Psoas muscle (tissue), 8 donors: ENCODE data around the gene STMN1. TPM values are rescaled to one million over a fixed set of nuclear protein-coding genes. Genes with fewer than 3 reads are reported as not detected.
"Not testable (repeated sequence)": the region's sequence is repeated elsewhere in the genome, so short reads cannot be mapped to it uniquely, and the experiment has no call there.

Experiments
- ATAC-seq, 4 donors: fragments of 200-7000 bp; cut with Tn5 transposase; one replicate each; pipeline ENCODE4 v1.9.1; 2020; ENCODE audit warnings: moderate library complexity in 3 of 4, mild to moderate bottlenecking in 2 of 4
- DNase-seq, 2 donors: peaks; one replicate each; pipeline ENCODE4 v3.0.0-alpha.2; 2020
- H3K27ac ChIP-seq: fragments of 200-600 bp; one replicate; pipeline ENCODE4 v1.8.0; 2022
- H3K27me3 ChIP-seq, 3 donors: fragments of 200-600 bp in 1 of 3; one replicate each; pipeline versions ENCODE4 v1.6.1 to v1.8.0; 2013 to 2022; ENCODE audit warnings: low read length in 2 of 3, mild to moderate bottlenecking in 2 of 3, moderate library complexity in 1 of 3; ENCODE audit not compliant: insufficient read depth in 3 of 3
- H3K36me3 ChIP-seq, 2 donors: fragments of 200-600 bp in 1 of 2; one replicate each; pipeline versions ENCODE4 v1.6.1 to v1.8.0; 2013 to 2022; ENCODE audit warnings: low read depth in 1 of 2, mild to moderate bottlenecking in 1 of 2, moderate library complexity in 1 of 2; ENCODE audit not compliant: insufficient read depth in 1 of 2
- H3K4me1 ChIP-seq: fragments of 200-600 bp; one replicate; pipeline ENCODE4 v1.8.0; 2022
- H3K4me3 ChIP-seq: fragments of 200-600 bp; one replicate; pipeline ENCODE4 v1.8.0; 2022; ENCODE audit warnings: mild to moderate bottlenecking
- H3K9me3 ChIP-seq: fragments of 200-600 bp; one replicate; pipeline ENCODE4 v1.8.0; 2022
- CTCF ChIP-seq: fragments of 200-600 bp; IDR thresholded peaks from one replicate; pipeline ENCODE4 v1.8.0; 2022; ENCODE audit warnings: antibody characterized with exemption
- WGBS, 3 donors: extraction: QIAGEN DNeasy Blood & Tissue Kit; methylation state at CpG; one replicate each; pipeline versions ENCODE4 v1.1.6 to v1.1.7; 2013; 5-methylcytosine and 5-hydroxymethylcytosine counted together
- intact Hi-C, 2 donors: fragments of 100-400 bp; cut with DNase I; formaldehyde crosslinking; loops; one replicate each; pipeline versions ENCODE4 v1.11.0 to v1.14.2; 2022
- polyA plus RNA-seq, 3 donors: library from polyadenylated mRNA; stranded (reverse); fragments of 200-250 nt; gene quantifications; one replicate each; pipeline ENCODE4 v1.2.3, GENCODE V29; 2013
- total RNA-seq, 4 donors: library from RNA; stranded (reverse); fragmentation: NEBNext Ultra II Directional in 2 of 4; extraction: Animal tissue kit (Norgen Biotek cat#: 25700) in 2 of 4; gene quantifications; one replicate each; pipeline versions ENCODE4 v1.2.1 to v1.2.4, GENCODE V29; 2021 to 2023
- donor health status: healthy with polysubstance abuse.
- donor health status: DM: no; HTN: no; CAD: no; lungs with moderate emphysema.
- donor health status: Bipolar disorder and iron deficiency.
- donor health status: healthy.
- donor health status: DM: yes; HTN: yes; CAD: no.
- donor health status: DM: no; HTN: no; CAD: no.
- donor health status: DM: no; HTN: no; CAD: no.
- donor health status: DM: yes; HTN: yes; CAD: no.

The STMN1 gene
- total and polyA plus RNA-seq, 7 donors = 7.6 to 29.2 (median 14.3) TPM

DNA sequence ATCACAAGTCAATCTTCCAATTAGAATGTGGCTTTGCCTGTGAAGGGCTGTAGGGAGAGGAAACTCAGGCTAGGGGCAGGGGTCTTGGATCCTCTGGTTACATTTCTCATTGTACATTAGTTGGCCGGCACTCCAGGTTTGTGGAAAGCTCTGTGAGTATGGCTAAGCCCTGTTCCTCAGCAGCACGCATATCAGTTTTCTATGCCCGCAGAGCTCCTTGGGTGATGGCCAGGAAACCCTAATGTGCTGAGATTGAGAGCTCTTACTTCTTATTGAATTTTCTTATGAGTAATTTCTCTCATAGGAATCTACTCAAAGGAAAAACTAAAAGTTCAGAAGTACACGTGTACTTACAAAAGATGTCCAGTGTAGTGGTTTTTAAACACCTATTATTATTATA lies 30.7 kb upstream of the STMN1 start:
- no peaks in the 10 kb centered on the region for H3K27me3 ChIP-seq
- ATAC-seq (peak in 1 of 4 donors; percentile 58), DNase-seq (no peak)
- intact Hi-C loops = no loop called here
- H3K4me3 ChIP-seq = no peak overlapping the region
- no peak overlapping the region for H3K27ac ChIP-seq
- no peaks in the 10 kb centered on the region for H3K36me3 ChIP-seq
- no peaks in the 10 kb centered on the region for H3K4me1 ChIP-seq
- no peaks in the 10 kb centered on the region for H3K9me3 ChIP-seq
- no peak for TF ChIP-seq CTCF
- 25 to 44% (median 34%) methylated on average over 4 of the region's 4 CpGs for WGBS, 3 donors

DNA sequence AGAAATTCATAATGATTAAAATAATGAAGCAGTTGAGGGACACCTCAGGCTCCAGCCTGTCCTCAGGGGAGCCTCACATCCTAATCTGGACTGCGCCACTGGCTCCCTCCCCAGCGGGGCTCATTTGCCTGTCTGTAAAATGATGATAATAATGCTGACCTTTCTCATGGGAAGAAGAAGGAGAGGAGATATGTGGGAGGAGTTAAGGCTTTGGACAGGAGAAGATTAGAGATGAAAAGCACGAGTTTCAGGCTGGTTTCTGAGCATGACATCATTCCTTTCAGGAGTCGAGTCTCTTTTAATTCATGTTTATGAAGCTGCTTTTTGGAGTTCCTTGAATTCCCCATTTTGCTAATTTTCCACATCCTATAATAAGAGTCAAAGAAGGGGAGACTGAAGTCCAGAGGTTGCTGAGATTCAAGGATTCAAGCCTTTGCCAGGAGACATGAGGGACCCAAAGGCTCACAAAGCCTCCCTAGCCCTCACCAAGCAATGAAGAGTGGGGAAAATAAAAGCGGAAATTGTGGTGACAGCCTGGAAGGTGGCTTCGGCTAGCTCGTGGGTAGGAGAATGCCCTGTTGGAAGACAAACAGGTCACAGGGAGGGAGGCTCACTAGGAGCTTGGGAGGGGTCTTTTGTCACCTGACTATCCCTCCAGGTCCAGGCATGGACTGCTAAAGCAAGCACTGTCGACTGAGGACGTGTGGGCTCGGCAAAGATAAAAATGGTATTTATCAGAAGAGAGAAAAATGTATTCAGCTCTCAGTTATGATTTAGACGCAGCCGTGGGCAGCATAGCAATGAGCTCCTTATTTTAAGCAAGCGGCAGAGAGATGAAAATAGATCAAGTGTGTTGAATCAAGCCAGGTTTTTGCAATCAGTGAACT lies 27.5 kb upstream of the STMN1 start:
- WGBS, 3 donors = 71 to 76% (median 72%) methylated on average over 13 of the region's 13 CpGs
- intact Hi-C loops = no loop called here
- no peak for DNase-seq
- Histone ChIP-seq H3K9me3 (no peaks in the 10 kb centered on the region), H3K4me1 (no peaks in the 10 kb centered on the region), H3K27ac (no peak overlapping the region), H3K27me3 (no peaks in the 10 kb centered on the region), H3K4me3 (no peak overlapping the region), H3K36me3 (no peaks in the 10 kb centered on the region)
- no peak for TF ChIP-seq CTCF
- ATAC-seq = peak in 1 of 4 donors; percentile 64

DNA sequence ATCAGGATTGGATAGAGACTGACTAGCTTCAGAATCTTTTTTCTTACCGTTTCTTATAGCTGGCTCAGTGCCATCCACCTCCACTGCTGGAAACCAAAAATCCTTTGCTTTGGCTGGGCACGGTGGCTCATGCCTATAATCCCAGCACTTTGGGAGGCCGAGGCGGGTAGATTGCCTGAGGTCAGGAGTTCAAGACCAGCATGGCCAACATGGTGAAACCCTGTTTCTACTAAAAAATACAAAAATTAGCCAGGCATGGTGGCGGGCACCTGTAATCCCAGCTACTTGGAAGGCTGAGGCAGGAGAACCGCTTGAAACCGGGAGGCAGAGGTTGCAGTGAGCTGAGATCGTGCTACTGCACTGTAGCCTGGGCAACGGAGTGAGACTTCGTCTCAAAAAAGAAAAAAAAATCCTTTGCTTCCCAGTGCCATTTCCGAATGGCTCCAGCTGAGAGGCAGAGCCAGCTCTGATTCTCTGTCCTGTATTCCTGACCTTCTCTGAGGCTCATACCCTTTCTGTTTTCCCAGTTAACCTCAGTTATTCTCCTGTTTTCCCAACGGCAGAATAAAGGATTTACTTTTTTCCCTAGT lies 26.7 kb upstream of the STMN1 start:
- 58 to 65% (median 61%) methylated on average over 12 of the region's 12 CpGs for WGBS, 3 donors
- H3K27ac ChIP-seq, H3K9me3 ChIP-seq, intact Hi-C loops, H3K36me3 ChIP-seq, H3K27me3 ChIP-seq, DNase-seq, H3K4me3 ChIP-seq, H3K4me1 ChIP-seq, ATAC-seq: not testable (repeated sequence)

GRCh38 chr1:25932321-25932720 lies 26.1 kb upstream of the STMN1 start:
- DNase-seq = no peak
- Histone ChIP-seq H3K36me3 (no peaks in the 10 kb centered on the region), H3K4me3 (no peak overlapping the region), H3K4me1 (no peaks in the 10 kb centered on the region), H3K9me3 (no peaks in the 10 kb centered on the region), H3K27me3 (no peaks in the 10 kb centered on the region), H3K27ac (no peak overlapping the region)
- ATAC-seq = no peak
- WGBS, 3 donors = 72 to 81% (median 77%) methylated on average over 5 of the region's 5 CpGs
- intact Hi-C loops = no loop called here
- no peak for TF ChIP-seq CTCF

DNA sequence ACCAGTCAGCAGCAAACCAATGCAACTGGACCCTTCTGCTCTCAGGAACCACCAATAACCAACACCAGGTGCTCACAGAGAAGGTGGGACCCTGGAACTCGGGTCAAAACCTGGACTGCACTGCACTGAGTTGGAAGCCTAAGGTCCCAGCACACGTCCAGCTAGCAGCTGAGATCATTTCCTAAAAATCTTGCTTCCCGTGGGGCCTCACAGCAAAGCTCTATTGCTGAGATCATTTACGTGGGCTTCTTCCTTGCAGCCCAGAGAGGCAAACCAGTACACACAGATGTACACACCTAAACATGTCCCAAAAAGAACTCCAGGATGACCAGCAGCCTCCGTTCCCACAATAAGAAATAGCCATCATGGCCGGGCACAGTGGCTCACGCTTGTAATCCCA lies 22.8 kb upstream of the STMN1 start:
- H3K27me3 ChIP-seq = peaks cover 0 to 10% (median 0%) of the 10 kb centered on the region in 3 donors
- TF ChIP-seq CTCF = no peak
- DNase-seq = no peak
- H3K4me3 ChIP-seq = no peak overlapping the region
- no peak overlapping the region for H3K27ac ChIP-seq
- intact Hi-C loops = no loop called here
- no peak for ATAC-seq
- H3K36me3 ChIP-seq = no peaks in the 10 kb centered on the region
- WGBS, 3 donors = 83 to 87% (median 86%) methylated on average over 7 of the region's 7 CpGs
- no peaks in the 10 kb centered on the region for H3K4me1 ChIP-seq
- no peaks in the 10 kb centered on the region for H3K9me3 ChIP-seq
